ENCODE data around the gene NOL4. TPM values are rescaled to one million over a fixed set of nuclear protein-coding genes. Genes with fewer than 3 reads are reported as not detected.

The NOL4 gene
- total RNA-seq, 1 experiment from 2014 or later, result not detected

GRCh38 chr18:34219651-34220050, 5.1 kb downstream of the NOL4 start:
- CTCF ChIA-PET, result no interaction called here
- no peak for DNase-seq

GRCh38 chr18:34212511-34212910, 12.2 kb downstream of the NOL4 start:
- Histone ChIP-seq H3K4me1 (replicated peaks; ENCODE audit: insufficient read depth) (no peaks in the 10 kb centered on the region), H2AFZ (no peak overlapping the region), H3K4me3 (no peak overlapping the region), H3K27ac (no peak overlapping the region), H3K9me3 (ENCODE audit: insufficient read depth, low read depth) (no peaks in the 10 kb centered on the region), H3K9me2 (ENCODE audit: insufficient read depth) (no peaks in the 10 kb centered on the region), H3K27me3 (ENCODE audit: insufficient read depth, low read depth) (no peaks in the 10 kb centered on the region), H3K4me2 (no peak overlapping the region), H3K79me2 (ENCODE audit: low read depth) (no peaks in the 10 kb centered on the region), H4K20me1 (ENCODE audit: insufficient read depth) (no peaks in the 10 kb centered on the region), H3F3A (ENCODE audit: insufficient read depth, low read depth) (no peaks in the 10 kb centered on the region), H3K36me3 (ENCODE audit: low read depth) (no peaks in the 10 kb centered on the region)
- POLR2A ChIA-PET (ENCODE audit: unreplicated experiment), result no interaction called here
- CTCF ChIA-PET, result no interaction called here
- no TSS peak for BruUV-seq (replicated peaks)
- DNase-seq, result no peak
- TF ChIP-seq EZH2 (IDR thresholded peaks at IDR 0.05; ENCODE audit: low read depth), result no peak
- TF ChIP-seq CTCF (conservative IDR thresholded peaks at IDR 0.05), result no peak
- intact Hi-C loops (cut with micrococcal nuclease; ENCODE audit: unreplicated experiment), result no loop called here

More at GRCh38 chr18:34219651-34220050, 5.1 kb downstream of the NOL4 start:
- no peak for TF ChIP-seq EZH2 (IDR thresholded peaks at IDR 0.05; ENCODE audit: low read depth)
- no peak for TF ChIP-seq CTCF (conservative IDR thresholded peaks at IDR 0.05)
- Histone ChIP-seq H3K4me2 (no peak overlapping the region), H3F3A (ENCODE audit: insufficient read depth, low read depth) (no peaks in the 10 kb centered on the region), H3K27ac (no peak overlapping the region), H3K27me3 (ENCODE audit: insufficient read depth, low read depth) (peaks cover 9% of the 10 kb centered on the region), H3K79me2 (ENCODE audit: low read depth) (no peaks in the 10 kb centered on the region), H3K36me3 (ENCODE audit: low read depth) (no peaks in the 10 kb centered on the region), H4K20me1 (ENCODE audit: insufficient read depth) (no peaks in the 10 kb centered on the region), H3K4me3 (no peak overlapping the region), H3K9me3 (ENCODE audit: insufficient read depth, low read depth) (no peaks in the 10 kb centered on the region), H2AFZ (no peak overlapping the region), H3K4me1 (replicated peaks; ENCODE audit: insufficient read depth) (no peaks in the 10 kb centered on the region), H3K9me2 (ENCODE audit: insufficient read depth) (no peaks in the 10 kb centered on the region)
- no TSS peak for BruUV-seq (replicated peaks)
- intact Hi-C loops (cut with micrococcal nuclease; ENCODE audit: unreplicated experiment), result no loop called here
- POLR2A ChIA-PET (ENCODE audit: unreplicated experiment), result interaction anchor here (0.6 kb wide), 1 partner anchor 903 kb away, joined by 5 read pairs; no protein-coding TSS in a partner anchor

- no peak overlapping the region for H3K4me3 ChIP-seq
- no peaks in the 10 kb centered on the region for H3K4me1 ChIP-seq (replicated peaks; ENCODE audit: insufficient read depth)
- BruUV-seq (replicated peaks), result no TSS peak
- POLR2A ChIA-PET (ENCODE audit: unreplicated experiment), result no interaction called here
- H4K20me1 ChIP-seq (ENCODE audit: insufficient read depth), result no peaks in the 10 kb centered on the region
- CTCF ChIA-PET, result no interaction called here
- H3K36me3 ChIP-seq (ENCODE audit: low read depth), result no peaks in the 10 kb centered on the region
- H2AFZ ChIP-seq, result no peak overlapping the region
- no peaks in the 10 kb centered on the region for H3K9me2 ChIP-seq (ENCODE audit: insufficient read depth)
- H3F3A ChIP-seq (ENCODE audit: insufficient read depth, low read depth), result no peaks in the 10 kb centered on the region
- intact Hi-C loops (cut with micrococcal nuclease; ENCODE audit: unreplicated experiment), result no loop called here
- H3K9me3 ChIP-seq (ENCODE audit: insufficient read depth, low read depth), result no peaks in the 10 kb centered on the region
- no peak for DNase-seq
- no peak overlapping the region for H3K4me2 ChIP-seq
- TF ChIP-seq EZH2 (IDR thresholded peaks at IDR 0.05; ENCODE audit: low read depth), result no peak
- no peak for TF ChIP-seq CTCF (conservative IDR thresholded peaks at IDR 0.05)
- H3K27ac ChIP-seq, result no peak overlapping the region
- H3K79me2 ChIP-seq (ENCODE audit: low read depth), result no peaks in the 10 kb centered on the region
- no peaks in the 10 kb centered on the region for H3K27me3 ChIP-seq (ENCODE audit: insufficient read depth, low read depth)
Observed at GRCh38 chr18:34207344-34207851, 17.3 kb downstream of the NOL4 start.
